Fibroblast of upper back skin (primary cell): ENCODE results near the gene VPS36.
"Not testable (repeated sequence)": the region's sequence is repeated elsewhere in the genome, so short reads cannot be mapped to it uniquely, and the experiment has no call there.

Experiments
- DNase-seq: peaks from one replicate; pipeline ENCODE4 v3.0.0-alpha.2; 2013

VPS36 gene

DNA sequence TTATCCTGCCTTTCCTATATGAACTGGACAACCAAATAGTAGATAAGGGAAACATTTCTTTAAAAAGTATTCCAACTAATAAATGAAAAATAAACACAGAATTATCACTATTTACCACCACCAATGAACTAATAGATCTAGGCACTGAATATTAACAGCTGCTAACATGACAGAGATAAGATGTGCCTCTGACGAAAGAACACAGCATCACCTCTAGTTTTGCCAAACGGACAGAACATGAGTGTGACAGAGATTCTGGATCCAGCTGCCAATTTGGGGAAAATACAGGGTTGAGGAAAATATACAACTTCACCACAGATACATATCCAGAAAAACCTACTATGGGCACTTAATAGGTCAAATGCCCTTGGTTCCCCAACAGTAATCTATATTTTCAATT is 18.0 kb downstream of the VPS36 start:
- DNase-seq, result no peak

DNA sequence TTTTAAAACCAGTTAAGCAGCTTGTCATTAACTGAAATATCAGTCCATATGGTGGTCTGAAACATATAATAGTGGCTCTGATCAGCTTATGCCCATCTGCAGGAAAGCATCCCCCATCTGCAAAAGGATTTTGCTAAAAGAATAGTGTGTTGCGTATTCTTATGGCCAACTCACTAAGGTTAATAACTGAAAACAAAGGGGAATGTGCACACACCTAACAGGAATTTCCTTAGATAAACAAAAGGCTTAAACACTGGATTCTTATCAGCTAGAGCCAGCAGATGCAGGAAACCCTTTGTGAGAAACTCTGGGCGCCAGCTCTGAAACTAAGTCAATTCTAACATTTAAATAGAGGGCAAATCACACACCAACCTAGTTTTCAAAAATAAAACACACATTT is 22.1 kb downstream of the VPS36 start:
- DNase-seq, result no peak

DNA sequence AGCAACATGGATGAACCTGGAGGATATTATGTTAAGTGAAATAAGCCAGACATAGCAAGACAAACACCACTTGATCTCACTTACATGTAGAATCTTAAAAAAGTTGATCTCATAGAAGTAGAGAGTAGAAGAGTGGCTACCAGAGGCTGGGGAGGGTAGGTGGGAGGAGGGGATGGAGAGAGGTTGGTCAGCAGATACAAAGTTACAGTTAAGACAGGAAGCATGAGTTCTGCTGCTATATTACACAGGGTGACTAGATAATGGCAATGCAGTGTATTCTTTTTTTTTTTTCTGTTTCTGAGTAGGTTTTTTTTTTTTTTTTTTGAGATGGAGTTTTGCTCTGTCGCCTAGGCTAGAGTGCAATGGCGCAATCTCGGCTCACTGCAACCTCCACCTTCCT is 29.2 kb downstream of the VPS36 start:
- DNase-seq, result no peak

DNA sequence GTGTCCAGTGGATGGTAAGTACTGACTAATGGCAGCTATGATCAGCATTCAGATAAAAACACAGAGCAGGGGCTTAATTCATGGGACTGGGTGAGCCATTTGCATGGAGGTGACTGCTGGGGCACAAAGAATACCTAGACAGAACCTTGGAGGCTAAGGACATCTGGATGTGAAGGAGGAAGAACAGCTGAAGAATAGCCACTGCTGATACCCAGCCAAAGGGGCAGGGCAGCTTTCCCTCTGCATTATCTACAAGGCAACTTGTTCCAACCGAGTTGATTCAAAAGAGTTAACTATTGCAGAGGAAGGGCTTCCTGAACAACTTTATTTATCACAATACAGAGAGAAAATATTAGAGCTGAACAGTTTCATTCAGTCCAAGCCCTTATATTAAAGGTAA is 31.4 kb downstream of the VPS36 start:
- DNase-seq, result no peak

DNA sequence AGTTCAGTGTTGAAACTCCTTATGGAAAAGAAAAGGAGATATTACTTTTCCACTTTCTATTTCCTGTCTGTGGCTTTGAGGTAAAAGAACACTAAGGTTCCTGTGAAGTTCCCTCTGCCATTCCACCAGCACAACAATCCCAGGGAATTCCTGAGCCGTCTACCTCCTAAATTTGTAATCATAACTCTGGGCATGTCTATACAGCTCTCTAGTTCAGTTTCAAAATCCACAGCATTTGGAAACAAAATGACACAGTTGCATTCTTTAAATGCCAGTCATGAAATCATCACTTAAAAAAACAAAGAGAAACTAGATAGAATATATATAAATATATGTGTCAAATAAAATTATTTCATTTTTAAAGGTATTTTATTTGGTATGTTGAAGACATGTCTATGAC is 35.5 kb downstream of the VPS36 start:
- peak; percentile 67 for DNase-seq

DNA sequence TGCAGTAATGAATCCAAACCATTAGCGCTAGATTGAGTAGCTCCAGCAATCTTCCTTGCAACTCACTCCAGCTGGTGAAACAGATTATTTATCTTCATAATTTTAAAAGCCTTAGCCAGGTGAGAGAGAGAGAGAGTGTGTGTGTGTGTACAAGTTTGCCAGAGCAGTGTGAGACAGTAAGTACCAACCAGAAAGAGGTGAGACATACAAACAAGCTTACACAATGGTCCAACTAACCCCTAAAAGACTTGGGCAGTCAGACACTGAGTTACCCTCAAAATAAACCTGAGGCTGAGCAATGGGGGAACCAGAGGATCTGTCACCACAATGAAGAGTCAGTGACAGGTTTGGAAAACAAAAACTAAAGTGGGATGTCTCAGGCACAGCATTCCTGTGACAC is 36.4 kb downstream of the VPS36 start:
- DNase-seq, result no peak

DNA sequence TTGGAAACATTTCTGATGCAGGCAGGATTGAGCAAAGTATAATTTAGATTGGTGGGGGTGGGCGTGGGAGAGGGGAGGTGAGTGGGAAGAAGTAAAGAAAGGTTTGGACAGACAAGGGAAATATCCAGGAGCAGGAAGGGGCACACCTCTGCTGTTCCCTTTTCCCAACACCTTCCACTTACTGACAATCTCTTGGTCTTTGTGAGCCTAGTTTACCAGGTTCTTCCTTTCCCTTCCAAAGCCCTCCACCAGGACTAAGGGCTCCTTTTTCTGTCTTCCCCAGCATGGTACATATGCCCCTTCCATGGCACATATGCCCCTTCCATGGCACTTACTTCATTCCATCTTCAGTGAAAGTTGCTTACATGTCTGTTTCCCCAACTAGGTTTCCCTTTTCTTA is 38.3 kb downstream of the VPS36 start:
- no peak for DNase-seq

DNA sequence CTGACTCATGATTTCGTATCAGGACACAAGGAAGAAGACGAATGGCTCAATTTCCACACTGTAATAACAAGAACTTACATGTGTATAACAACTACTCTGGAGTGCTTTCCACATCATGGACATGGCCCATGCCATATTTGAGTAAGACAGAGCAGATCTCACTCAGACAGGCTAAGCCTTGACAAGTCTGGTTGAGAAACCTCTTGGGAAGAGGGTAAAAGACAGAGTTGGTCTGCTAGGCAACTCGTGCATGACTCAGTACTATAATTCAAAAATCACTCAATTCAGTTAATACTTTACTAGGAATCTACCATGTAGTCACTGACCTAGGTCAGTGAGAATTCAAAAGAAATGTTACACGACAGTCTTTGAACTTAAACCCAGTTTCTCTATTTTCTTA is 38.8 kb downstream of the VPS36 start:
- peak; percentile 88 for DNase-seq

DNA sequence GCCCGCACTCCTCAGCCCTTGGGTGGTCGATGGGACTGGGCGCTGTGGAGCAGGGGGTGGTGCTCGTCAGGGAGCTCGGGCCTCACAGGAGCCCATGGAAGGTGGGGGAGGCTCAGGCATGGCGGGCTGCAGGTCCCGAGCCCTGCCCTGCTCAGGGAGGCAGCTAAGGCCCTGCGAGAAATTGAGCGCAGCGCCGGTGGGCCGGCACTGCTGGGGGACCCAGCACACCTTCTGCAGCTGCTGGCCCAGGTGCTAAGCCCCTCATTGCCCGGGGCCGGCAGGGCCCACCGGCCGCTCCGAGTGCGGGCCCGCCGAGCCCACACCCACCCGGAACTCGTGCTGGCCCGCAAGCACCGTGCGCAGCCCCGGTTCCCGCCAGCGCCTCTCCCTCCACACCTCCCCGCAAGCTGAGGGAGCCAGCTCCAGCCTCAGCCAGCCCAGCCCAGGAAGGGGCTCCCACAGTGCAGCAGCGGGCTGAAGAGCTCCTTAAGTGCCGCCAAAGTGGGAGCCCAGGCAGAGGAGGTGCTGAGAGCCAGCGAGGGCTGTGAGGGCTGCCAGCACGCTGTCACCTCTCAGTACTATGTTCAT is 42.3 kb downstream of the VPS36 start:
- not testable (repeated sequence) for DNase-seq

DNA sequence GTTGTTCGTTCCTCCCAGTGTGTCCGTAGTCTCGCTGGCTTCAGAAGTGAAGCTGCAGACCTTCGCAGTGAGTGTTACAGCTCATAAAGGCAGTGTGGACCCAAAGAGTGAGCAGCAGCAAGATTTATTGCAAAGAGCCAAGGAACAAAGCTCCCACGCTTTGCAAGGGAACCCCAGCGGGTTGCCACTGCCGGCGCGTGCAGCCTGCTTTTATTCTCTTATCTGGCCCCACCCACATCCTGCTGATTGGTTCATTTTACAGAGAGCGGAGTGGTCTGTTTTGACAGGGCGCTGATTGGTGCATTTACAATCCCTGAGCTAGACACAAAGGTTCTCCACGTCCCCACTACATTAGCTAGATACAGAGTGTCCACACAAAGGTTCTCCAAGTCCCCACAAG is 43.0 kb downstream of the VPS36 start:
- not testable (repeated sequence) for DNase-seq

DNA sequence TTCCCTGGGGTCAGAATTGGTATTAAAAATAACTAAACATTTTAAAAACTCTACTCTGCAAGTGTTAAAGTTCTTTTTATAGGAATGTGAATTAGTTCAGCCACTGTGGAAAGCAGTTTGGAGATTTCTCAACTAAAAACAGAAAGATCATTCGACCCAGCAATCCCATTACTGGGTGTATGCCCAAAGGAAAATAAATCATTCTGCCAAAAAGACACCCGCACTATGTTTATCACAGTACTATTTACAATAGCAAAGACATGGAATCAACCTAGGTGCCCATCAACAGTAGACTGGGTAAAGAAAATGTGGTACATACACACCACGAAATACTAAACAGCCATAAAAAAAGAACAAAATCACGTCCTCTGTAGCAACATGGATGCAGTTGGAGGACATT is 43.8 kb downstream of the VPS36 start:
- DNase-seq, result no peak

DNA sequence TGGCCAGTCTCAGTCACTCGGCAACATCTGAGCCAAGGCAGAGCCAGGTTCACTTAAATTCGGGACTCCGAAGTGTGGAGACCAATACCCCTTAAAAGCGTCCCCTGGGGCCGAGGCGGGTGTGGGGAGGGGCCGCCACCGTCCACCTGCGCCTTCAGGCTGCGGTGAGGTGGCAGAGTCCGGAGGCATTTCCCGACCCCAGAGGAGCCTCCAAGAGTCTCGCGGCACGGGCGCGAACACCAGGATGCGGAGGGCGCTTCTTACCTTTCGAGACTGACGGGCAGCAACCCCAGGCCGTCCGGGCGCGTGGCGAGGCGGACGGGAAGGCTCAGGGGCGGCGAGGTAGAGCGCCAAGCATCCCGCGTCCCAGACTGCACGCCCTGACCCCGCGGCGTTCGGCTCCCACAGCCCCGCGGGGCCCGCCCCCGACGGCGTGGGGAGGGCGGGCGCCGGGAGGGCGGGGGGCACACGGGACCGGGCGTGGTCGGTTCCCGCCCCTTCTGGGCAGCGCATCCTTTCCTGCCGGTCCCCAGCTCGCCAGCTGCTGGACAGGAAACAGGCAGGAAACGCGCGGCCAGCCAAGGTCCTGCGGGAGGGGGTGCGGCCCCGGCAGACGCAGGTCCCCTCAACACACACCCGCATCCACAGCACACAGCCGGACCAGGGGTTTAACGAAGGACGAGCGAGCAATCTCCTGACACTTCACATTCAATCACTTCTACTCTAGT is 44.5 kb downstream of the VPS36 start, which contains the start of gene THSD1:
Gene THSD1, minus strand, starts transcription at position 406 of the 728 bp plus-strand sequence. CDS start 3,572 bp downstream, outside the sequence.
- peak; percentile 20 for DNase-seq

DNA sequence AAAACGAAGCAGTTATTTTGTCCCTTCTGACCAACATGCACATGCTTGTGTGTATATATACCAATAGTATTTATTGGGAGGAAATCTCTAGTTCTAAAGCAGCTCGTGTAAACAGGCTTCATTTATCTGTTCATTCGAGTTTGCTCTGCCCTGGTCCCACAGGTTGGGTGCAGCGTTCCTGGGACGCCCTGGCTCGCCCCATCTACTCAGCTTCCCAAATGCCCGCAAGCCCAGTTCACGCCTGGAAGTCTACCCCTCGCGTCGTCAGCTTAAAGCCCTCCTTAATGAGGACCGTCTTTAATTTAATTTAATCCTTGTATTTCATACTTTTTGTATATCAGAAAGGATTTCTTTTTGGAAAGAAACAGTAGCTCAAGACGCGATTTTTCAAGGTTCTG is 45.1 kb downstream of the VPS36 start:
- no peak for DNase-seq

DNA sequence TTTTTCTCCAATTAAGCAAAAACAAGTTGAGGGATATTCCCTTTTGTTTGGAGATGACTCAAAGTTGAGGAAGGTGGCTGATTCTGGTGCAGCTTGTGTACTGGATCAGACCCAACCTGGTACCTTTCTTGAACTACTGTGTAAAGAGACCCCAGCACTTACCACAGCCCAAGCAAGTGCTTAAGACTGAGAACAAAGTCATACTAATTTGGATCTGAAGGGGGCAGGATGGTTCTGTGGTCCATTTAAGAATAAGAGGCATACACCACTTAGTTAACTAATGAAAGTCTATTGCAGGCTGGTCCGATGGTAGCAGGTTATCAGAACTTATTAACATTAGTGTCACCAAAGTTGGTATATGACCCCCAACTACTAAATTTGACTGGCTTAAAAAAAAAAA is 50.7 kb downstream of the VPS36 start:
- DNase-seq, result no peak

DNA sequence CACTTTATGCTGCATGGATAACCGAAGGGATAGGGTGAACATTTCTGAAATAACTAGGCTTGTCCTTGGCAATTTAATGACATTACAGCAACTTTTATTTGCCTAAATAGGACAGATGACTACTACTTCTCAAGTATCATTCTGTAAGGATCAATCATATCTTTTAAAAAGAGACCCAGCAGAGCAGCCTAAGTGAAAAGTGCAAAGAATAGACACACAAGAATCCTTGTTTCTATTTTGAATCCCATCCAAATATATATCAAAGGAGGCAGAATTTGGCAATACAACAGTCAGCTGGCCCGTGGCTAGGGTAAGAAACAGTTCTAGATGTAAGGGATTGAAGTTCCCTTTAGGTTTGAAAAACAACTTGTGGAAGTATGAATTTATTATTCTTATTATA is 51.4 kb downstream of the VPS36 start:
- DNase-seq, result no peak

DNA sequence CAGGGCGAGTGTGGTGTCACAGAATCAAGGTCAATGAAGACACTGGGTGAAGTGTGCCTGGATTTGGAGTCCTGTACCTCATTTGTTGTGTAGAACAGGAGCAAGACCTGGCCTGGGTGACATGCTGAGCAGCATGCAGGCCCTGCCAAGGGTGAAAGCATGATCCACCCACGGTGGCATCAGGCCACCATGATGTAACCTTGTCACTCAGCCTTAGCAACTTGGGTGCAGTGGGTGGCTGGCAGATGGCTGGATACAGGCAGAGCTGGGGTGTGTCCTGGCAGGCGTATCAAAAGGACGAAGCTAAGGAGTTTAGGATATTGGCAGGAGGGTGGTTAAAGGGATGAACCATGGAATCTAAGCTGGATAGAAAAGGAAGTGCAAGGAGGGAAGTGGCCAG is 54.7 kb downstream of the VPS36 start:
- no peak for DNase-seq

DNA sequence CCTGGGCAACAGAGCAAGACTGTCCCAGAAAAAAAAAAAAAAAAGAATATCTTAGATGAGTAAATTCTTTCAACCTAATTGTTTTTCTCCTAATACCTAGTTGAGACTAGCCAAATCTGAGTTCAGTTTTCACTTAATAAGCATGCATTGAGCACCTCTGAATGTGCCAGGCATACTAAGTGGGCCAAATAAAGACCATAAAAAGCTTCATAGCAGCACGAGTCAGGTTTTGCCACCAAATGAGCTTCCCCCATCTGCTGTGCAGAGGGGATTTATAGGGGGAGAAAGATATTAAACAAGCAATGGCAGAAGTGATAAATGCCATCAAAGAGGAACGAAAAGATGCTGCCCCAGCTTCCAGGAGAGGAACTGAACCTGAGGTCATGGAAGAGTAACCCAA is 55.8 kb downstream of the VPS36 start:
- no peak for DNase-seq

DNA sequence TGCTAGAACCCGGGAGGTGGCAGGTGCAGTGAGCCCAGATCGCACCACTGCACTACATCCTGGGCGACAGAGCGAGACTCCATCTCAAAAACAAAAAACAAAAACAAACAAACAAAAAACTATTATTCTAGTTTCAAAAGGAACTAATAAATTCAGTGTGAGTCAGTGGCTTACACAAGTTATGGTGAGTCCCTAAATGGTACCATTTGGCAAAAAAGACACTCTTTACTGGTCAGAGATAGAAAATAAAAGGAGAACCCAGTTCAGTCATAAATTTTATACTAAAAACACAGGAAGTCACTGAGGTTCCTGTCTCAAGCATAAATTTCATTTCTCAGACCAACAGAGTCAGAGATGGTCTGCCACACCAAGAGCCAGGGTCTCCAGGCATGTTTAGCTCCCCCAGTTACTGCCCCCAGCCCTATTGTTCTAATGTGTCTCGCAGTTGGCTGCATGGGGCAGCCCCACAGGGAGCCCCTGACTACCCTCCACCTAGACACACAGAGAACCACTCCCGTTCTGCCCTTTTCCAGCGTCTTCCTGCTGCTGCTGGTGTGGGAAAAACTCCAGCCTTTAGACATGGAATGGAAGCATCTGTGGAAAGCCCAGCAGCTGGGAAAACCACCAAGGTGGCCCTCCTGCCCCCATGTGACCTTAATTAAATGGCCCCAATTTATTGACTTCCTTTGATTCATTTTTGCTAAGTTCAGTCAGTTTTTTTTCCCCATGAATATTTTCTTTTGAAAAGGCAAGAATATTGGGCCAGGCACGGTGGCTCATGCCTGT is 56.7 kb downstream of the VPS36 start:
- DNase-seq, result no peak

DNA sequence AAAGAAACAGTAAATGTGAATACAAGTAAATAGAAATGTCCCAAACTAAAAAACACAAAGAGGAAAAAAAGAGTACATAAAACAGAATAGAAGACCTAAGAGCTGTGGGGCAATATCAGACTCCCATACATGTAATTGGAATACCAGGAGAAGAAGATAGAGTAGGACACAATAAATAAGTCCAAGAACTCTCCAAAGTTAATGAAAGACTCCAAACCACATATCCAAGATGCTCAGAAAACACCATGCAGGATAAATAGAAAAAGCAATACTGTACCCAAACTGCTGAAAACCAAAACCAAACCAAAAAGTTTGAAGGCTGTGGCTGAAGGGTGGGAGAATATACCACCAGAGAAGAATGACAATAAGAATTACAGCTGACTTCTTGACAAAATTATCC is 62.7 kb downstream of the VPS36 start:
- DNase-seq, result no peak

DNA sequence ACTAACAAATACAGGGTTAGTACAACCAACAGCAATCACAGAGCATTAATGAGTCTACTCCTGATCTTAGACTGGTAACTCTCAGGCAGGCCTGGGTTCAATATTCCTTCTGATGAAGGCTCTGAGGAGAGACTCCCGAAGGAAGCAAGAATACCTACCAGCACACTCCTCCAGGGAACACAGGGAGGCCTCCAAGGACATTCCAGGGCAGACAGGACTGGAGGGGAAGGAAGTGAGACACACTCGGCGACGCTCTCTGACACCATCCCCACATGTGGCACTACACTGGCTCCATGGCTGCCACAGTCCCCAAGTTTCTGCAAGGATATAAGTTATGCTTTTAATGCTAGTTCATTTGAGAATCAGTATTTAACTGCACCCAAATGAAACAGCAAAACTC is 64.6 kb downstream of the VPS36 start:
- no peak for DNase-seq

DNA sequence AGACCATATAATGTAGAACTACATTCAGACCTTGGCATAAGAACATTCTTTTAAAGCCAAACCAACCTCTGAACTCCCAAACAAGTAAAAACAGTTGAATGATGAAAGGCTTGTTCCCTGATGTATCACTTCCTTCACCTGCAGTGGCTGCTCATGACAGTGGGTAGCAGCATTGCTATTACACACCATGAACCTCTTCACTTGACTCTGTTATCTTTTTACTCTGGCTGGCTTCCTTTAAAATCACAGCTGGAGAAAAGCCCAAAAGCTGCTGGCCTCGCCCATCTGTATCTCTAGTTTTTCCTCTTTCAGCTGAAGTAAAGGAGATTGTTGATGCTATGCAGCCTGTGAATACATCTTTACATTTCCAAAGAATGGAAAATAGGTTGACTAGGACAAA is 67.1 kb downstream of the VPS36 start:
- no peak for DNase-seq

DNA sequence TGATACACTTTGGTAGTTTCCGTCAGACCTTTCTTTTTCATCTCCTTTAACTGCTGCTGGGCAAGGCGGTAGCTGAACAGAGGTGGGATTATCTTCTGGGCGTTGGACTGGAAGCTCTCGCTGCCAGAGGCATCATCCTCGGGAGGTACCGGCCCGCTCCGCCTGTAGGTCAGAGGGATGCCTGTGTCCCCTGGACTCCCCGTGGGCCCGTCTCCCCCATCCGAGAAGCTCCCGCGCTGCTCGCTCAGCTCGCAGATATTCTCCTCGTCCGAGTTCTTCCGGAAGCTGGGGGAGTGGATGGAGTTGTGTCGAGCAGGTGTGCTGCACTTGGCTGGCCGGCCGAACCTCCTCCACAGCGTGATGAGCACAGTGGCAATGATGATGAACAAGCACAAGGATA is 72.1 kb downstream of the VPS36 start:
- DNase-seq, result no peak

DNA sequence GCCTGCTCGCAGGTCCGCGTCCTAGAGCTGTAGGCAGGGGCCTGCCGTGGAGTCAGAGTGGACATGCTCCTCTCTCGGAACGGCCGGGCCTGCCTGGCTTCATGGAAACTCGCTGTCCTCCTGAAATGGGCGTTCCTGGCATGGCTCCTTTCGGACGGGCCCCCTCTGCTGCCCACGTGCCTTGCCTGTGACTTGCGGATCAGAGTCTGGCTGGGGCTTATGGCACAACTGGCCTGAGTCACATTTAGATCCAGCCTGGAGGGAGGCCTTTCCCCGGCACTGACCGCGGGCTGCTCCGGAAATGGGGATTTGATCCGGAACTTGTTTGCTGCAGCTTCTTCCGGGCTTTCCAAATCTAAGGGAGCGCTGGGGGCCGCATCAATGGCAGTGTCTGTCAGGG is 72.5 kb downstream of the VPS36 start:
- no peak for DNase-seq

DNA sequence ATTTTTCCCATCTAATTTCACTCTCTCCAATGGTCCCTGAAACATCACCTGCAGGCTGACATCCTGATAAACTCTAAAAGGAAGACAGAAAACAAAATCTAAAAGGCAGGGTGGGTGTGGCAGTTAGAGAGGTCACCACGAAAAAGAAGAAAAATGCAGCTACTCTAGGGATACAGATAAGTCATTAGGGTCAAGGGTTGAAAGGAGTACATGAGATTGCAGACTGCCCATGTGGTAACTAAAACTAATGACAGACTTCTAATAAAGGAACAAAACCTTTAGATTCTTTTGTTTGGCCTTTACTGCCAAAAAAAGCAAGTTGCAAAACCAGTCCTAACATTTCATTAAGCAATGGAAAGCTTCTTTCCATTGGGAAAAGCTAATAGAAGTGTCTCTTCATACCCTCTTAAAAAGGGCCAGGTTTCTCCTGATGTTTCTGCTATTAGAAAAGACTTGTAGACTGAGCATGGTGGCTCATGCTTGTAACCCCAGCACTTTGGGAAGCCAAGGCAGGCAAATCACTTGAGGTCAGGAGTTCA is 75.5 kb downstream of the VPS36 start:
- DNase-seq, result no peak
